Sciatic nerve (tissue), 2 donors: ENCODE measurements around the gene RNASE11. TPM values are rescaled to one million over a fixed set of nuclear protein-coding genes. Genes with fewer than 3 reads are reported as not detected.
"Not testable (repeated sequence)": the region's sequence is repeated elsewhere in the genome, so short reads cannot be mapped to it uniquely, and the experiment has no call there.

Experiments
- ATAC-seq: fragments of 200-7000 bp; cut with Tn5 transposase; one replicate; pipeline ENCODE4 v1.9.1; 2020; ENCODE audit warnings: mild to moderate bottlenecking, moderate library complexity
- DNase-seq: peaks from one replicate; pipeline ENCODE4 v3.0.0-alpha.2; 2020; ENCODE audit warnings: low spot score
- intact Hi-C: fragments of 100-400 bp; cut with DNase I; formaldehyde crosslinking; loops from one replicate; pipeline ENCODE4 v1.14.2; 2022
- total RNA-seq: library from RNA; stranded (reverse); fragmentation: NEBNext Ultra II Directional; extraction: Animal tissue kit (Norgen Biotek cat#: 25700); gene quantifications from one replicate; pipeline ENCODE4 v1.2.1, GENCODE V29; 2021
- donor health status: DM: no; HTN: no; CAD: no.
- donor health status: DM: no; HTN: no; CAD: no.

Gene RNASE11
- total RNA-seq, 1 donor from 2014 or later, result not detected

- ATAC-seq, DNase-seq, intact Hi-C loops: not testable (repeated sequence)
Observed at GRCh38 chr14:20595726-20596125, 7.9 kb upstream of the RNASE11 start.

GRCh38 chr14:20592574-20592973 lies 4.8 kb upstream of the RNASE11 start:
- intact Hi-C loops, result no loop called here
- no peak for ATAC-seq

GRCh38 chr14:20591235-20591634 lies 3.4 kb upstream of the RNASE11 start, which contains the start of gene RNASE12:
TSS of gene RNASE12 (minus strand) at chr14:20591376. CDS start at chr14:20590723, 653 bp downstream.
- intact Hi-C loops, result no loop called here
- DNase-seq, result no peak
- ATAC-seq, result no peak

More at GRCh38 chr14:20592574-20592973, 4.8 kb upstream of the RNASE11 start:
- no peak for DNase-seq

GRCh38 chr14:20583908-20584307 lies 3.9 kb downstream of the RNASE11 start:
- ATAC-seq, result no peak
- DNase-seq, result no peak
- intact Hi-C loops, result no loop called here

- intact Hi-C loops, result no loop called here
- no peak for ATAC-seq
- no peak for DNase-seq
Observed at GRCh38 chr14:20583142-20583541, 4.7 kb downstream of the RNASE11 start.

GRCh38 chr14:20580242-20580641 lies 7.6 kb downstream of the RNASE11 start:
- DNase-seq (no peak), ATAC-seq (no peak)
- intact Hi-C loops, result no loop called here

GRCh38 chr14:20578784-20579502 lies 8.9 kb downstream of the RNASE11 start:
- no peak for ATAC-seq
- DNase-seq, result no peak
- intact Hi-C loops, result no loop called here

- intact Hi-C loops, result no loop called here
- DNase-seq (no peak), ATAC-seq (no peak)
Observed at GRCh38 chr14:20578325-20578724, 9.5 kb downstream of the RNASE11 start.

- DNase-seq, ATAC-seq, intact Hi-C loops: not testable (repeated sequence)
Observed at GRCh38 chr14:20572382-20572990, 15.3 kb downstream of the RNASE11 start.

- intact Hi-C loops, ATAC-seq, DNase-seq: not testable (repeated sequence)
Observed at GRCh38 chr14:20570720-20571119, 17.1 kb downstream of the RNASE11 start.

GRCh38 chr14:20569865-20570264 lies 17.9 kb downstream of the RNASE11 start:
- intact Hi-C loops, ATAC-seq, DNase-seq: not testable (repeated sequence)

GRCh38 chr14:20569066-20569465 lies 18.7 kb downstream of the RNASE11 start:
- DNase-seq (no peak), ATAC-seq (no peak)
- intact Hi-C loops, result no loop called here

GRCh38 chr14:20568393-20568792 lies 19.4 kb downstream of the RNASE11 start:
- DNase-seq, result no peak
- intact Hi-C loops, result no loop called here
- ATAC-seq, result no peak

- intact Hi-C loops, DNase-seq, ATAC-seq: not testable (repeated sequence)
Observed at GRCh38 chr14:20567199-20567598, 20.6 kb downstream of the RNASE11 start.

GRCh38 chr14:20564501-20564997 lies 23.3 kb downstream of the RNASE11 start:
- ATAC-seq, result no peak
- intact Hi-C loops, result no loop called here

GRCh38 chr14:20563971-20564370 lies 23.8 kb downstream of the RNASE11 start:
- no peak for DNase-seq
- intact Hi-C loops, result no loop called here
- no peak for ATAC-seq

More at GRCh38 chr14:20564501-20564997, 23.3 kb downstream of the RNASE11 start:
- DNase-seq, result no peak

GRCh38 chr14:20560961-20561360 lies 26.8 kb downstream of the RNASE11 start, which contains the start of gene RNASE9:
TSS of gene RNASE9 (minus strand) at chr14:20561047.
- intact Hi-C loops, result no loop called here
- no peak for DNase-seq
- ATAC-seq, result no peak

GRCh38 chr14:20559461-20559904 lies 28.3 kb downstream of the RNASE11 start:
- ATAC-seq, result no peak
- DNase-seq, result no peak
- intact Hi-C loops, result no loop called here

- no peak for ATAC-seq
- DNase-seq, result no peak
- intact Hi-C loops, result no loop called here
Observed at GRCh38 chr14:20557212-20557542, 30.6 kb downstream of the RNASE11 start.
